A673 (cell line): ENCODE results near the gene BMF. TPM values are rescaled to one million over a fixed set of nuclear protein-coding genes. Genes with fewer than 3 reads are reported as not detected.

Experiments
- BruUV-seq: library from RNA; stranded (reverse); fragments of 400-500 nt; replicated peaks from 2 replicates; lab custom pipeline; 2021; lab: Mats Ljungman, UMichigan
- CTCF ChIA-PET: fragments of 300-600 bp; sonication (Branson Sonifier 250); formaldehyde crosslinking; loops from one replicate; lab custom pipeline; 2022; ENCODE audit warnings: antibody characterized with exemption; lab: Charles Lee
- POLR2A ChIA-PET: fragments of 300-600 bp; sonication (Branson Sonifier 250); formaldehyde crosslinking; loops from one replicate; lab custom pipeline; 2022; ENCODE audit warnings: antibody characterized with exemption; ENCODE audit not compliant: low non-redundant PET; lab: Charles Lee
- DNase-seq: peaks from one replicate; pipeline ENCODE4 v3.0.0-alpha.2; 2015; ENCODE audit warnings: low spot score
- H3K27ac ChIP-seq: fragments of 200-600 bp; sonication (generic); 2 replicates; pipeline ENCODE4 v1.5.1; 2016; ENCODE audit warnings: mixed run types, low read depth, mild to moderate bottlenecking, mixed read lengths, antibody characterized with exemption, low read length; ENCODE audit not compliant: poor library complexity, severe bottlenecking
- H3K27me3 ChIP-seq: fragments of 200-600 bp; sonication (generic); replicated peaks from 2 replicates; pipeline ENCODE4 v1.6.1; 2017; ENCODE audit warnings: mixed run types, low read depth, mild to moderate bottlenecking, mixed read lengths, antibody characterized with exemption, low read length; ENCODE audit not compliant: insufficient read depth, poor library complexity
- H3K36me3 ChIP-seq: fragments of 200-600 bp; sonication (generic); 2 replicates; pipeline ENCODE4 v1.6.1; 2016; ENCODE audit warnings: mixed run types, mild to moderate bottlenecking, mixed read lengths, antibody characterized with exemption, low read length; ENCODE audit not compliant: insufficient read depth, poor library complexity, severe bottlenecking
- H3K4me1 ChIP-seq: fragments of 200-600 bp; sonication (generic); 2 replicates; pipeline ENCODE4 v1.6.1; 2017; ENCODE audit warnings: mixed run types, mild to moderate bottlenecking, mixed read lengths, antibody characterized with exemption, low read length; ENCODE audit not compliant: insufficient read depth, poor library complexity, severe bottlenecking
- H3K4me3 ChIP-seq: fragments of 200-600 bp; sonication (generic); 2 replicates; pipeline ENCODE4 v1.5.1; 2016; ENCODE audit warnings: low read depth, mixed run types, mild to moderate bottlenecking, mixed read lengths, low read length; ENCODE audit not compliant: poor library complexity, severe bottlenecking
- H3K9me3 ChIP-seq: fragments of 200-600 bp; sonication (generic); 2 replicates; pipeline ENCODE4 v1.6.1; 2016; ENCODE audit warnings: mixed run types, low read depth, mild to moderate bottlenecking, mixed read lengths, antibody characterized with exemption, low read length; ENCODE audit not compliant: poor library complexity, severe bottlenecking
- EZH2 ChIP-seq: fragments of 200-600 bp; sonication (generic); IDR thresholded peaks from 2 replicates; pipeline ENCODE4 v1.6.1; 2017; ENCODE audit warnings: borderline replicate concordance, low read depth, mild to moderate bottlenecking, mixed read lengths, antibody characterized with exemption, low read length; ENCODE audit not compliant: poor library complexity, severe bottlenecking
- intact Hi-C: fragments of 100-400 bp; cut with micrococcal nuclease; formaldehyde crosslinking; loops from one replicate; pipeline ENCODE4 v1.10.0; 2022; ENCODE audit not compliant: unreplicated experiment
- total RNA-seq: library from RNA; stranded (reverse); gene quantifications from 2 replicates; pipeline ENCODE4 v1.2.3, GENCODE V29; 2021
- TF ChIP-seq, protein P1 (sequence below): fragments of 300-800, 200-600 bp; sonication (generic); conservative IDR thresholded peaks from 2 replicates; pipeline ENCODE4 v1.5.1; 2017; ENCODE audit warnings: low read depth, mild to moderate bottlenecking, antibody characterized with exemption, low read length, moderate library complexity, mixed read lengths

The BMF gene
- total RNA-seq, 1 experiment from 2014 or later = 18.5 TPM

- POLR2A ChIA-PET = no interaction called here
These were observed 36.3 kb downstream of the BMF start for GRCh38 chr15:40072216-40072990.

DNA sequence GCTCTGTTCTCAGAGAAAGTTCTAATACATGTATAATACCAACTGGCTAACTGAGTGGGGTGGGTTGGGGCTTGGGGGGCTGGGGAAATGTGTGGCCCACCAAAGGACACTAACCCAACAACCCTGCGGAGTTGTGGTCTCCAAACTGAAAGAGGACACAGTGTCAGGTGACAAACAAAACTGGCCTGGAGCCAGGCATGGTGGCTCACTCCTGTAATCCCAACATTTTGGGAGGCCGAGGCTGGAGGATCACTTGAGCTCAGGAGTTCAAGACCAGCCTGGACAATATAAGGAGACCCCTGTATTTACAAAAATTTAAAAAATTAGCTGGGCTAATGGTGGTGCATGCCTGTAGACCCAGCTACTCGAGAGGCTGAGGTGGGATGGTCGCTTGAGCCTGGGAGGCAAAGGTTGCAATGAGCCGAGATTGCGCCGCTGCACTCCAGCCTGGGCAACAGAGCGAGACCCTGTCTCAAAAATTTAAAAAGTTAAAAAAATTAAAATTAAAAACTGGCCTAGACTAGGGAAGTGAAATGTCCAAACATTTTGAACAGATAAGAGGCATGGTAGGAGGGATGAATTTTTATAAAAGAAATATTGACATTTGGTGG lies 38.0 kb downstream of the BMF start:
- Histone ChIP-seq H3K4me3 (no peak overlapping the region), H3K27ac (no peak overlapping the region), H3K4me1 (peaks cover 27% of the 10 kb centered on the region), H3K27me3 (no peaks in the 10 kb centered on the region), H3K9me3 (no peaks in the 10 kb centered on the region), H3K36me3 (no peaks in the 10 kb centered on the region)
- TF ChIP-seq, protein P1, sequence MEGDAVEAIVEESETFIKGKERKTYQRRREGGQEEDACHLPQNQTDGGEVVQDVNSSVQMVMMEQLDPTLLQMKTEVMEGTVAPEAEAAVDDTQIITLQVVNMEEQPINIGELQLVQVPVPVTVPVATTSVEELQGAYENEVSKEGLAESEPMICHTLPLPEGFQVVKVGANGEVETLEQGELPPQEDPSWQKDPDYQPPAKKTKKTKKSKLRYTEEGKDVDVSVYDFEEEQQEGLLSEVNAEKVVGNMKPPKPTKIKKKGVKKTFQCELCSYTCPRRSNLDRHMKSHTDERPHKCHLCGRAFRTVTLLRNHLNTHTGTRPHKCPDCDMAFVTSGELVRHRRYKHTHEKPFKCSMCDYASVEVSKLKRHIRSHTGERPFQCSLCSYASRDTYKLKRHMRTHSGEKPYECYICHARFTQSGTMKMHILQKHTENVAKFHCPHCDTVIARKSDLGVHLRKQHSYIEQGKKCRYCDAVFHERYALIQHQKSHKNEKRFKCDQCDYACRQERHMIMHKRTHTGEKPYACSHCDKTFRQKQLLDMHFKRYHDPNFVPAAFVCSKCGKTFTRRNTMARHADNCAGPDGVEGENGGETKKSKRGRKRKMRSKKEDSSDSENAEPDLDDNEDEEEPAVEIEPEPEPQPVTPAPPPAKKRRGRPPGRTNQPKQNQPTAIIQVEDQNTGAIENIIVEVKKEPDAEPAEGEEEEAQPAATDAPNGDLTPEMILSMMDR = no peak
- TF ChIP-seq EZH2 = no peak
- ChIA-PET POLR2A (no interaction called here), CTCF (interaction anchor here (0.6 kb wide), 1 partner anchor 1000 kb away, joined by 22 read pairs; no protein-coding TSS in a partner anchor)
- no peak for DNase-seq
- BruUV-seq = no TSS peak
- intact Hi-C loops = no loop called here

More at GRCh38 chr15:40072216-40072990, 36.3 kb downstream of the BMF start:
- no peaks in the 10 kb centered on the region for H3K27me3 ChIP-seq
- H3K4me3 ChIP-seq = no peak overlapping the region
- CTCF ChIA-PET = no interaction called here
- DNase-seq = no peak
- H3K4me1 ChIP-seq = peaks cover 37% of the 10 kb centered on the region
- intact Hi-C loops = no loop called here
- no TSS peak for BruUV-seq
- H3K36me3 ChIP-seq = no peaks in the 10 kb centered on the region
- H3K9me3 ChIP-seq = no peaks in the 10 kb centered on the region
- no peak for TF ChIP-seq EZH2
- TF ChIP-seq, protein P1 = no peak
- H3K27ac ChIP-seq = peak overlapping the region; percentile 44

DNA sequence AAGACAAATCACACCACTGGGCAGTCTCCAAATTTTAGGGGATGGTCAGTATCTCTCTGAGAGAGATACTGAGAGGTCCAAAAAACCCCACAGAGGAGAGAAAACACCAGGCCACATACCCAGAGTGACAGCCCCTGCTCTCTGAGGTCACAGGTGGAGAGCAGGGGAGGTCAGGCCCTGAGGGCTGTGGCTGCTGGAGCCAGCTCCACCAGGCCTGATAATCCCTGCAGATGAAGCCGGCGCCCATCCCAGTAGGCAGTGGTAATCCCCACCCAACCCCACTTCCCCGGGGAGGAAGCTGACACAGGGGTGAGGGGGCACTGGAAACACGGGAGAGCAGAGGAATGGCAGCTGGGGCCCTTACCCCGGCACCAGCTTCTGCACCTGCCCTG lies 38.5 kb downstream of the BMF start:
- Histone ChIP-seq H3K4me1 (peaks cover 21% of the 10 kb centered on the region), H3K27me3 (no peaks in the 10 kb centered on the region), H3K4me3 (no peak overlapping the region), H3K9me3 (no peaks in the 10 kb centered on the region), H3K36me3 (no peaks in the 10 kb centered on the region), H3K27ac (peak overlapping the region; percentile 71)
- no TSS peak for BruUV-seq
- ChIA-PET POLR2A (no interaction called here), CTCF (interaction anchor here (0.6 kb wide), 1 partner anchor 1000 kb away, joined by 22 read pairs; no protein-coding TSS in a partner anchor)
- TF ChIP-seq, protein P1 = no peak
- TF ChIP-seq EZH2 = no peak
- no peak for DNase-seq
- intact Hi-C loops = no loop called here
